ENCODE measurements around the gene SPATS2L. TPM values are rescaled to one million over a fixed set of nuclear protein-coding genes. Genes with fewer than 3 reads are reported as not detected.

Gene SPATS2L
- polyA plus RNA-seq, 1 of the 3 experiments (the other 2 are of a cell fraction), result 86.8 TPM

DNA sequence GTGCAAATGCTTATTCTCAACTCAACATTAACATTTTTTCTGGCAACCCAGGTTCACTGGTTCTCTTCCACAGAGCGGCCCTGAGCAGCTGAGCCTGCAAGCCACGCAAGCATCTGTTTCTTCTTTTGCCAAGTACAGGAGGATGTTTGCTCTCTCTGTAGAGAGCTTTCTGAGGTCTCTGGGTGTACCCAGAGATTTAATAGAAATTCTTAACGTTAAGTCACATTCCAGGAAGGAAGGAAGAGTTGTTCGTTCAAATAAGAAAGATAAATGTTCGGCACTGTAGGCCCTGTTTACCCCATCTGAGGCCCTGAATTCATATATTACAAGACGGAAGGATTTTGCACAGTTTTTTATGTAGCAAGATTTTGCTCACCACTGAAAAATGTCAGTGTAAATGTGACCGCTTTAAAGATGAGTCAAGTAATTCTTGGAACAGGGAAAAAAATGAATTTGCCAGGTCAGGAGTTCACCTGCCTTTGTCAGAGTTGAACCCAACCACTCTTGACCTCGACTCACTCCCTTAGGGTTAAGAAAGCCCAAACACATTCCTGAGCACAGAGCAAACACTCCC is 173.3 kb downstream of the SPATS2L start:
- no peak overlapping the region for H3K4me3 ChIP-seq (ENCODE audit: low read depth in 2 of 2, low read length in 1 of 2)
- no peaks in the 10 kb centered on the region for H3K9me2 ChIP-seq
- WGBS (ENCODE audit: low lambda C conversion rate), result 40% methylated on average over 8 of the region's 8 CpGs
- DNase-seq, result no peak
- peaks cover 13 to 18% of the 10 kb centered on the region in 2 experiments; a peak in 3 of 4 replicates for H3K4me1 ChIP-seq (ENCODE audit: control insufficient read depth in 1 of 2, insufficient read depth in 2 of 2, low read depth in 1 of 2, low read length in 1 of 2)
- 0 out of 2 replicates have a peak overlapping the region, but pooled peaks have one; percentile 17 for H3K4me2 ChIP-seq
- no peaks in the 10 kb centered on the region for H3K9me3 ChIP-seq
- H3K9ac ChIP-seq, result 0 out of 2 replicates have a peak overlapping the region, but pooled peaks have one; percentile 11
- no peaks in the 10 kb centered on the region for H4K20me1 ChIP-seq (ENCODE audit: insufficient read depth)
- no peaks in the 10 kb centered on the region for H3K27me3 ChIP-seq (ENCODE audit: insufficient read depth)
- H2AFZ ChIP-seq (ENCODE audit: low read depth), result no peak overlapping the region
- H3K27ac ChIP-seq (ENCODE audit: low read depth in 2 of 2, low read length in 1 of 2), result peak overlapping the region; percentile 53 to 67
- POLR2A ChIA-PET, result no interaction called here
- peak; percentile 48; the same call in 1 of the 2 replicates for TF ChIP-seq TEAD4 (IDR thresholded peaks at IDR 0.05; ENCODE audit: borderline replicate concordance, insufficient read depth)
- TF ChIP-seq, protein P1, sequence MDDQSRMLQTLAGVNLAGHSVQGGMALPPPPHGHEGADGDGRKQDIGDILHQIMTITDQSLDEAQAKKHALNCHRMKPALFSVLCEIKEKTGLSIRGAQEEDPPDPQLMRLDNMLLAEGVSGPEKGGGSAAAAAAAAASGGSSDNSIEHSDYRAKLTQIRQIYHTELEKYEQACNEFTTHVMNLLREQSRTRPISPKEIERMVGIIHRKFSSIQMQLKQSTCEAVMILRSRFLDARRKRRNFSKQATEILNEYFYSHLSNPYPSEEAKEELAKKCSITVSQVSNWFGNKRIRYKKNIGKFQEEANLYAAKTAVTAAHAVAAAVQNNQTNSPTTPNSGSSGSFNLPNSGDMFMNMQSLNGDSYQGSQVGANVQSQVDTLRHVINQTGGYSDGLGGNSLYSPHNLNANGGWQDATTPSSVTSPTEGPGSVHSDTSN (IDR thresholded peaks at IDR 0.05), result peak; percentile 33; the same call in 1 of the 2 replicates
- TF ChIP-seq TCF12 (IDR thresholded peaks at IDR 0.05), result peak; percentile 41
- peak; percentile 94 for TF ChIP-seq RXRA (IDR thresholded peaks at IDR 0.05; ENCODE audit: borderline replicate concordance, low read depth)
- TF ChIP-seq RAD21 (IDR thresholded peaks at IDR 0.05; ENCODE audit: low read length), result no peak
- TF ChIP-seq, protein P2, sequence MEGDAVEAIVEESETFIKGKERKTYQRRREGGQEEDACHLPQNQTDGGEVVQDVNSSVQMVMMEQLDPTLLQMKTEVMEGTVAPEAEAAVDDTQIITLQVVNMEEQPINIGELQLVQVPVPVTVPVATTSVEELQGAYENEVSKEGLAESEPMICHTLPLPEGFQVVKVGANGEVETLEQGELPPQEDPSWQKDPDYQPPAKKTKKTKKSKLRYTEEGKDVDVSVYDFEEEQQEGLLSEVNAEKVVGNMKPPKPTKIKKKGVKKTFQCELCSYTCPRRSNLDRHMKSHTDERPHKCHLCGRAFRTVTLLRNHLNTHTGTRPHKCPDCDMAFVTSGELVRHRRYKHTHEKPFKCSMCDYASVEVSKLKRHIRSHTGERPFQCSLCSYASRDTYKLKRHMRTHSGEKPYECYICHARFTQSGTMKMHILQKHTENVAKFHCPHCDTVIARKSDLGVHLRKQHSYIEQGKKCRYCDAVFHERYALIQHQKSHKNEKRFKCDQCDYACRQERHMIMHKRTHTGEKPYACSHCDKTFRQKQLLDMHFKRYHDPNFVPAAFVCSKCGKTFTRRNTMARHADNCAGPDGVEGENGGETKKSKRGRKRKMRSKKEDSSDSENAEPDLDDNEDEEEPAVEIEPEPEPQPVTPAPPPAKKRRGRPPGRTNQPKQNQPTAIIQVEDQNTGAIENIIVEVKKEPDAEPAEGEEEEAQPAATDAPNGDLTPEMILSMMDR (IDR thresholded peaks at IDR 0.05), result no peak
- TF ChIP-seq EZH2phosphoT487 (IDR thresholded peaks at IDR 0.05; ENCODE audit: borderline replicate concordance, low read depth), result no peak
- peak; percentile 68; the same call in 1 of the 2 replicates for TF ChIP-seq FOSL2 (IDR thresholded peaks at IDR 0.05; ENCODE audit: borderline replicate concordance, low read depth)
- TF ChIP-seq NFIC (IDR thresholded peaks at IDR 0.05; ENCODE audit: borderline replicate concordance), result peak; percentile 26; the same call in 1 of the 2 replicates
- TF ChIP-seq EP300 (IDR thresholded peaks at IDR 0.05; ENCODE audit: borderline replicate concordance in 1 of 2, low read depth in 1 of 2, low read length in 1 of 2), result peak in 1 of 2 experiments; percentile 46; a peak in 2 of 4 replicates
- TF ChIP-seq, protein P3, sequence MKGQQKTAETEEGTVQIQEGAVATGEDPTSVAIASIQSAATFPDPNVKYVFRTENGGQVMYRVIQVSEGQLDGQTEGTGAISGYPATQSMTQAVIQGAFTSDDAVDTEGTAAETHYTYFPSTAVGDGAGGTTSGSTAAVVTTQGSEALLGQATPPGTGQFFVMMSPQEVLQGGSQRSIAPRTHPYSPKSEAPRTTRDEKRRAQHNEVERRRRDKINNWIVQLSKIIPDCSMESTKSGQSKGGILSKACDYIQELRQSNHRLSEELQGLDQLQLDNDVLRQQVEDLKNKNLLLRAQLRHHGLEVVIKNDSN (IDR thresholded peaks at IDR 0.05; ENCODE audit: borderline replicate concordance, low read depth), result no peak
- TF ChIP-seq RCOR1 (IDR thresholded peaks at IDR 0.05; ENCODE audit: low read length), result no peak
- TF ChIP-seq MEF2A (IDR thresholded peaks at IDR 0.05; ENCODE audit: borderline replicate concordance, low read depth), result no peak
- peak; percentile 51 for TF ChIP-seq JUND (IDR thresholded peaks at IDR 0.05)
- H3F3A ChIP-seq (replicated peaks; ENCODE audit: insufficient read depth), result peaks cover 29% of the 10 kb centered on the region
- no peaks in the 10 kb centered on the region for H3K79me2 ChIP-seq (ENCODE audit: insufficient read depth)
- peaks cover 26 to 30% of the 10 kb centered on the region in 2 experiments for H3K36me3 ChIP-seq (replicated peaks in 1 of 2; ENCODE audit: control insufficient read depth in 1 of 2, insufficient read depth in 2 of 2, low read length in 1 of 2)
- CTCF ChIA-PET, result interaction anchor here (0.7 to 8.8 kb wide), 9 partner anchors 10 to 505 kb away, joined by 3 to 111 read pairs (median 5); partner anchors contain the start of gene KCTD18
